Smooth muscle cell (in vitro differentiated cells): ENCODE measurements around the gene CBFA2T3. TPM values are rescaled to one million over a fixed set of nuclear protein-coding genes. Genes with fewer than 3 reads are reported as not detected.

Experiments
- DNase-seq: peaks from one replicate; lab custom pipeline; 2025; ENCODE audit not compliant: unreplicated experiment; lab: John Stamatoyannopoulos, UW
- H2AFZ ChIP-seq: fragments of 200-600 bp; sonication (generic); 2 replicates; pipeline ENCODE4 v1.6.0; 2016; ENCODE audit warnings: antibody characterized with exemption, low read depth, mild to moderate bottlenecking
- H3F3A ChIP-seq: fragments of 200-600 bp; sonication (generic); 2 replicates; pipeline ENCODE4 v1.6.0; 2017; ENCODE audit warnings: antibody characterized with exemption, low read depth
- H3K27ac ChIP-seq: fragments of 200-600 bp; sonication (generic); 2 replicates; pipeline ENCODE4 v1.5.1; 2016; ENCODE audit warnings: low read depth, mild to moderate bottlenecking
- H3K27me3 ChIP-seq: fragments of 200-600 bp; sonication (generic); 2 replicates; pipeline ENCODE4 v1.6.1; 2016; ENCODE audit warnings: low read depth, mild to moderate bottlenecking
- H3K36me3 ChIP-seq: fragments of 200-600 bp; sonication (generic); 2 replicates; pipeline ENCODE4 v1.5.1; 2016; ENCODE audit warnings: low read depth
- H3K4me1 ChIP-seq: fragments of 200-600 bp; sonication (generic); 2 replicates; pipeline ENCODE4 v1.5.1; 2016; ENCODE audit warnings: low read depth
- H3K4me2 ChIP-seq: fragments of 200-600 bp; sonication (generic); 2 replicates; pipeline ENCODE4 v1.6.0; 2016; ENCODE audit warnings: mild to moderate bottlenecking
- H3K4me3 ChIP-seq: fragments of 200-600 bp; sonication (generic); 2 replicates; pipeline ENCODE4 v1.5.1; 2016; ENCODE audit warnings: mild to moderate bottlenecking
- H3K79me2 ChIP-seq: fragments of 200-600 bp; sonication (generic); 2 replicates; pipeline ENCODE4 v1.6.0; 2016; ENCODE audit warnings: low read depth, mild to moderate bottlenecking
- H3K9ac ChIP-seq: fragments of 200-600 bp; sonication (generic); 2 replicates; pipeline ENCODE4 v1.6.0; 2016; ENCODE audit warnings: low read depth
- H3K9me3 ChIP-seq: fragments of 200-600 bp; sonication (generic); replicated peaks from 2 replicates; pipeline ENCODE4 v1.5.1; 2016; ENCODE audit warnings: low read depth
- H4K20me1 ChIP-seq: fragments of 200-600 bp; sonication (generic); 2 replicates; pipeline ENCODE4 v1.6.0; 2016; ENCODE audit warnings: low read depth
- WGBS: methylation state at CpG from one replicate; pipeline ENCODE4 v1.1.7; 2016; ENCODE audit warnings: low lambda C conversion rate; 5-methylcytosine and 5-hydroxymethylcytosine counted together
- polyA plus RNA-seq: library from polyadenylated mRNA; unstranded; fragments of >200 nt; fragmentation: Nextera tagmentation; extraction: Ambion mirVana; gene quantifications from 2 replicates; pipeline ENCODE4 v1.2.1, GENCODE V29; 2016
- total RNA-seq: library from RNA; depleted of rRNA; stranded (reverse); fragments of >200 nt; gene quantifications from 2 replicates; pipeline ENCODE4 v1.2.3, GENCODE V29; 2014
- TF ChIP-seq, protein P1 (sequence below): fragments of 200-600 bp; sonication (generic); IDR thresholded peaks from 2 replicates; pipeline ENCODE4 v1.5.1; 2017; ENCODE audit warnings: borderline replicate concordance, mild to moderate bottlenecking, antibody characterized with exemption; ENCODE audit not compliant: insufficient read depth, poor library complexity, severe bottlenecking

CBFA2T3 gene
- total and polyA plus RNA-seq, 2 experiments from 2014 or later, result 0.25 TPM; not detected in 1

DNA sequence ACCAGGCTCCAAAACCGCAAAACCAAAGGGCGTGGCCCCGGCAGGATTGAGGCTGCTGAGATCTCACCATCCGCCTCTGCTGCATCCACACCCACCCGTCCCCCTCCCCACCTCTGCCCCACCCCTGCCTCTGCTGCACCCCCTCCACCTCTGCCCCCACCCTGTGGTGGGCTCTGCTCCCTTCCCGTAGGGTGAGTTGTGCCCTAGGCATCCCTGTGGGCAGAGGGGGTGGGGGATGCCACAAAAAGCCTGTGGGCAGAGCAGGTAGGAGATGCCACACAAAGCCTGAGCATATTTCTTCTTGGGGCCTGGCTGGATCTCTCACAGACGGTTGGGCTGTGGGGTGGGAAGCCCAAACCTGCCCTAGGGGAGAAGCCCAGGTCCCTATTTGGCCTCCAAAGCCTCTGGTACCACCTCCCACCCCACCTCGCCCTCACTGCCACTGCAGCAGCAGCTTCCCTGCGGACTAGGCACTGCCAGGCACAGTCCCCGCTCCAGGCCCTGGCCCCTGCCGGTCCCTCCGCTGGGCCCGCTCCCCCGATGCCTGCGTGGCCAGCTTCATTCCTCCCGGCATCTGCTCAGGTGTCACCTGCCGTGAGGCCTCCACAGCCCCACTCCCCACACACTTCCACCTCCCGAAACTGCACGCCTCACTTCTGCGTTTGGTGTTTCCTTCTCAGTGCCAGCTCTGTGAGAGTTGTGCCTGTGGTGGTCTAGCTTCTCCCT lies 99.3 kb downstream of the CBFA2T3 start:
- no peak for DNase-seq
- no peak overlapping the region for H3K4me3 ChIP-seq
- H4K20me1 ChIP-seq, result no peaks in the 10 kb centered on the region
- H3F3A ChIP-seq, result no peaks in the 10 kb centered on the region
- H3K79me2 ChIP-seq, result no peaks in the 10 kb centered on the region
- H3K36me3 ChIP-seq, result no peaks in the 10 kb centered on the region
- no peak overlapping the region for H3K4me2 ChIP-seq
- no peak overlapping the region for H3K9ac ChIP-seq
- no peak overlapping the region for H3K27ac ChIP-seq
- 87% methylated on average over 18 of the region's 20 CpGs for WGBS
- H3K27me3 ChIP-seq, result no peaks in the 10 kb centered on the region
- no peaks in the 10 kb centered on the region for H3K9me3 ChIP-seq
- H2AFZ ChIP-seq, result no peak overlapping the region
- TF ChIP-seq, protein P1, sequence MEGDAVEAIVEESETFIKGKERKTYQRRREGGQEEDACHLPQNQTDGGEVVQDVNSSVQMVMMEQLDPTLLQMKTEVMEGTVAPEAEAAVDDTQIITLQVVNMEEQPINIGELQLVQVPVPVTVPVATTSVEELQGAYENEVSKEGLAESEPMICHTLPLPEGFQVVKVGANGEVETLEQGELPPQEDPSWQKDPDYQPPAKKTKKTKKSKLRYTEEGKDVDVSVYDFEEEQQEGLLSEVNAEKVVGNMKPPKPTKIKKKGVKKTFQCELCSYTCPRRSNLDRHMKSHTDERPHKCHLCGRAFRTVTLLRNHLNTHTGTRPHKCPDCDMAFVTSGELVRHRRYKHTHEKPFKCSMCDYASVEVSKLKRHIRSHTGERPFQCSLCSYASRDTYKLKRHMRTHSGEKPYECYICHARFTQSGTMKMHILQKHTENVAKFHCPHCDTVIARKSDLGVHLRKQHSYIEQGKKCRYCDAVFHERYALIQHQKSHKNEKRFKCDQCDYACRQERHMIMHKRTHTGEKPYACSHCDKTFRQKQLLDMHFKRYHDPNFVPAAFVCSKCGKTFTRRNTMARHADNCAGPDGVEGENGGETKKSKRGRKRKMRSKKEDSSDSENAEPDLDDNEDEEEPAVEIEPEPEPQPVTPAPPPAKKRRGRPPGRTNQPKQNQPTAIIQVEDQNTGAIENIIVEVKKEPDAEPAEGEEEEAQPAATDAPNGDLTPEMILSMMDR, result no peak
- H3K4me1 ChIP-seq, result no peaks in the 10 kb centered on the region

DNA sequence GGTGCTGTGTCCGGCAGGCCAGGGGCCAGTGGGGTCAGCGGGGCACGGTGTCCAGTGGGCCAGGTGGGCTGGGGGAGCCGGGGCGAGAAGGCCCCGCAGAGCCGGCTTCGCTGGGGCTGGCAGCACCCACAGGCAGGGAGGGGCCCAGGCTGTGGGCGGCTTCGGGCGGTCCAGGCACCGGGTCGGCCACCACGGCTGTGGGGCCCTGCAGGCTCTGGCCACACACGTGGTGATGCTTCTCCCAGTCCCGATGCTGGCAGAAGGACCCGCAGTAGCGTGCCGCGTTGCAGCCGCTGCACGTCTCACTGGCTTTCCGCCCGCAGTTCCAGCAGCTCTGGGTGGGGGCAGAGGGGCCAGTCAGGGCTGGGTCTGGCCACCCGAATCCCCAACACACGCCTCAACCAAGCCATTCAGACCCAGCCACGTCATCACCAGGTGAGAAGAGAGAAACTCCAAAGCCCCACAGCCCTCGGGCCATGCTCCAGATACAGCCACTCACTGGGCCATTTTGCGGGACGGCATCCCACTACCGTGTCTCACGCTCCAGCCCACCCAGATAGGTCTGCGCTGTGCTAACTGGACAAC lies 100.0 kb downstream of the CBFA2T3 start:
- H3K27me3 ChIP-seq, result no peaks in the 10 kb centered on the region

DNA sequence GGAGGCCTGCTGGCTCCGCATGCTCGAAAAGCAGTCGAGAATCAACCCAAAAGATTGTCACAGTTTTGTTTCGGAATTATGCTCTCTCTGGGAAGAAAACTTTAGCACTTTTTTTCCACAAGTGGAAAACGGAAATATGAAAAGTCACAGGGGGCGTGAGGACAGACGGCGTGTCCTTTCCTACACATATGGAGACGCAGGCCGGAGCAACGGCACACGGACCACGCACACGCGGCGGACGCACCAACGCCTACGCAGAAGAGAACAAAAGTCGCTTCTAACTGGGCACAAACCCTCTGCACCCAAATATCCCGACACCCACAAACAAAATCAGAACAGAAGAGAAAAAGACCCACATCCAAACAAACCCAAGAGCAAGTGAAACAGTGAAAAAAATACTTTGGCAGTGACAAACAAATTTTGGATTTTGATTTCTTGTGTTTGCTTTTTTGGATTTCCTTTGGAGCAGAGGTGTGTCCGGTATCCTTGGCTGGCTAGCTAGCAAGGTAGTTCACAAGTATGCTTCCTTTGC lies 101.2 kb downstream of the CBFA2T3 start:
- TF ChIP-seq, protein P1, result no peak
- Histone ChIP-seq H3K36me3 (no peaks in the 10 kb centered on the region), H3K4me3 (no peak overlapping the region), H2AFZ (no peak overlapping the region), H3K9ac (no peak overlapping the region), H3K4me1 (no peaks in the 10 kb centered on the region), H3K79me2 (no peaks in the 10 kb centered on the region), H3F3A (no peaks in the 10 kb centered on the region), H3K4me2 (no peak overlapping the region), H3K9me3 (no peaks in the 10 kb centered on the region), H4K20me1 (no peaks in the 10 kb centered on the region), H3K27ac (no peak overlapping the region), H3K27me3 (no peaks in the 10 kb centered on the region)
- WGBS, result 95% methylated on average over 22 of the region's 22 CpGs
- DNase-seq, result no peak

More for the DNA sequence above, 100.0 kb downstream of the CBFA2T3 start:
- H3K4me3 ChIP-seq, result no peak overlapping the region
- H3K4me1 ChIP-seq, result no peaks in the 10 kb centered on the region
- TF ChIP-seq, protein P1, result no peak
- H3K36me3 ChIP-seq, result no peaks in the 10 kb centered on the region
- no peak overlapping the region for H2AFZ ChIP-seq
- H3K4me2 ChIP-seq, result no peak overlapping the region
- DNase-seq, result no peak
- H3K9me3 ChIP-seq, result no peaks in the 10 kb centered on the region
- no peak overlapping the region for H3K27ac ChIP-seq
- no peak overlapping the region for H3K9ac ChIP-seq
- no peaks in the 10 kb centered on the region for H3F3A ChIP-seq
- WGBS, result 95% methylated on average over 27 of the region's 33 CpGs
- no peaks in the 10 kb centered on the region for H3K79me2 ChIP-seq
- H4K20me1 ChIP-seq, result no peaks in the 10 kb centered on the region
